DND-41 (cell line): ENCODE data around the gene VCAM1.

Source experiments
- ATAC-seq: fragments of 200-7000 bp; cut with Tn5 transposase; 3 replicates; pipeline ENCODE4 v1.9.1; 2021; ENCODE audit warnings: low read depth; ENCODE audit not compliant: insufficient read depth
- DNase-seq: peaks from one replicate; pipeline ENCODE4 v3.0.0-alpha.2; 2020
- H2AFZ ChIP-seq: 2 replicates; pipeline ENCODE4 v1.6.0; 2012; ENCODE audit warnings: low read depth, low read length
- H3K27ac ChIP-seq: 2 replicates; pipeline ENCODE4 v1.5.1; 2012; ENCODE audit warnings: low read length, inconsistent platforms
- H3K27me3 ChIP-seq: fragments of 200-600 bp; sonication (generic); 2 replicates; pipeline ENCODE4 v1.6.0; 2012; ENCODE audit warnings: low read length, mild to moderate bottlenecking, inconsistent platforms; ENCODE audit not compliant: insufficient read depth, poor library complexity
- H3K36me3 ChIP-seq: 2 replicates; pipeline ENCODE4 v1.5.1; 2012; ENCODE audit warnings: low read length, inconsistent platforms; ENCODE audit not compliant: insufficient read depth
- H3K4me1 ChIP-seq: 2 replicates; pipeline ENCODE4 v1.5.1; 2012; ENCODE audit warnings: mild to moderate bottlenecking, low read length; ENCODE audit not compliant: insufficient read depth
- H3K4me2 ChIP-seq: 2 replicates; pipeline ENCODE4 v1.6.0; 2012; ENCODE audit warnings: mild to moderate bottlenecking, moderate library complexity, low read length, inconsistent platforms; ENCODE audit not compliant: insufficient read depth
- H3K4me3 ChIP-seq, 2 experiments: fragments of 200-600 bp in 1 of 2; shearing (Covaris generic) in 1 of 2; 2 replicates each; pipeline ENCODE4 v1.5.1; 2012 to 2016; ENCODE audit warnings: inconsistent platforms in 2 of 2, low read length in 2 of 2, mild to moderate bottlenecking in 2 of 2, low read depth in 1 of 2, moderate library complexity in 1 of 2
- H3K79me2 ChIP-seq: 2 replicates; pipeline ENCODE4 v1.6.0; 2012; ENCODE audit warnings: low read length, inconsistent platforms; ENCODE audit not compliant: insufficient read depth
- H3K9ac ChIP-seq: 2 replicates; pipeline ENCODE4 v1.6.0; 2012; ENCODE audit warnings: low read depth, mild to moderate bottlenecking, inconsistent platforms, low read length, moderate library complexity
- H3K9me3 ChIP-seq: 2 replicates; pipeline ENCODE4 v1.5.1; 2012; ENCODE audit warnings: low read length, moderate library complexity, mild to moderate bottlenecking, inconsistent platforms; ENCODE audit not compliant: insufficient read depth, severe bottlenecking
- H4K20me1 ChIP-seq: 2 replicates; pipeline ENCODE4 v1.6.0; 2012; ENCODE audit warnings: low read length; ENCODE audit not compliant: insufficient read depth
- EZH2 ChIP-seq: IDR thresholded peaks from 3 replicates; pipeline ENCODE4 v1.6.1; 2012; ENCODE audit warnings: borderline replicate concordance, low read depth, mild to moderate bottlenecking, moderate library complexity, low read length, inconsistent platforms; ENCODE audit not compliant: severe bottlenecking
- TF ChIP-seq, protein P1 (sequence below): IDR thresholded peaks from 2 replicates; pipeline ENCODE4 v1.5.1; 2012; ENCODE audit warnings: borderline replicate concordance, low read length, moderate library complexity, mild to moderate bottlenecking; ENCODE audit not compliant: poor library complexity, severe bottlenecking; ENCODE audit errors: extremely low read depth

Gene VCAM1

DNA sequence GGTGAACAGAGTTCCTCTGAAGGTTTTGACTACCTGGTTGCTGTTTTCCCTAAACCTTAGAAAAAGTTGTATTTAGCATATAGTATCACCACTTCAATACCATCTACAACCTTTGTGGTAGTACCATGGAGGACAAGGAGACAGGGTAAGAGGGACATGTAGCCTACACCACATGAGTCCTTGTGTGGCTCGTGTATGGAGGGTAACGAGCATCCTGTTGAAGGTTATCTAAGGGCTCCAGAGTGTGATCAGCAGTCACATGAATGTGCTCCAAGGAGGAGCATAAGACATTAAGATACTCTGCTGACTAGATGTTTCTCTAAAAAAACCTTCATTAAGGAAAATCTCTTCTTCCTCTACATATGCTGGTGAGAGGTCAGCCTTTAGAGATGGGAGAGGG, 67.3 kb downstream of the VCAM1 start:
- Histone ChIP-seq H4K20me1 (no peaks in the 10 kb centered on the region), H3K9ac (no peak overlapping the region), H3K4me2 (no peak overlapping the region), H3K4me1 (no peaks in the 10 kb centered on the region), H3K9me3 (no peaks in the 10 kb centered on the region), H2AFZ (no peak overlapping the region), H3K27ac (no peak overlapping the region), H3K4me3 (no peak overlapping the region), H3K36me3 (no peaks in the 10 kb centered on the region), H3K27me3 (no peaks in the 10 kb centered on the region), H3K79me2 (no peaks in the 10 kb centered on the region)
- TF ChIP-seq, protein P1, sequence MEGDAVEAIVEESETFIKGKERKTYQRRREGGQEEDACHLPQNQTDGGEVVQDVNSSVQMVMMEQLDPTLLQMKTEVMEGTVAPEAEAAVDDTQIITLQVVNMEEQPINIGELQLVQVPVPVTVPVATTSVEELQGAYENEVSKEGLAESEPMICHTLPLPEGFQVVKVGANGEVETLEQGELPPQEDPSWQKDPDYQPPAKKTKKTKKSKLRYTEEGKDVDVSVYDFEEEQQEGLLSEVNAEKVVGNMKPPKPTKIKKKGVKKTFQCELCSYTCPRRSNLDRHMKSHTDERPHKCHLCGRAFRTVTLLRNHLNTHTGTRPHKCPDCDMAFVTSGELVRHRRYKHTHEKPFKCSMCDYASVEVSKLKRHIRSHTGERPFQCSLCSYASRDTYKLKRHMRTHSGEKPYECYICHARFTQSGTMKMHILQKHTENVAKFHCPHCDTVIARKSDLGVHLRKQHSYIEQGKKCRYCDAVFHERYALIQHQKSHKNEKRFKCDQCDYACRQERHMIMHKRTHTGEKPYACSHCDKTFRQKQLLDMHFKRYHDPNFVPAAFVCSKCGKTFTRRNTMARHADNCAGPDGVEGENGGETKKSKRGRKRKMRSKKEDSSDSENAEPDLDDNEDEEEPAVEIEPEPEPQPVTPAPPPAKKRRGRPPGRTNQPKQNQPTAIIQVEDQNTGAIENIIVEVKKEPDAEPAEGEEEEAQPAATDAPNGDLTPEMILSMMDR, result no peak
- TF ChIP-seq EZH2, result no peak
- ATAC-seq (no peak), DNase-seq (no peak)
